H1 (cell line): Measurements from ENCODE around the gene RAB5B. TPM values are rescaled to one million over a fixed set of nuclear protein-coding genes. Genes with fewer than 3 reads are reported as not detected.

Experiments
- CTCF ChIA-PET: fragments of 300-600 bp; sonication (Branson Sonifier 250); formaldehyde crosslinking; loops from one replicate; lab custom pipeline; 2021; ENCODE audit not compliant: partially characterized antibody; lab: Charles Lee
- POLR2A ChIA-PET: fragments of 300-600 bp; sonication (Branson Sonifier 250); formaldehyde crosslinking; loops from one replicate; lab custom pipeline; 2021; ENCODE audit warnings: inconsistent platforms; ENCODE audit not compliant: partially characterized antibody; lab: Charles Lee
- DNase-seq, 2 experiments: peaks; one replicate each; pipeline versions ENCODE4 v3.0.0 to v3.0.0-alpha.2; 2010 to 2022; ENCODE audit warnings: low spot score in 2 of 2, low read depth in 1 of 2, mixed read lengths in 1 of 2
- FAIRE-seq: peaks from 2 replicates; lab custom pipeline; 2011; peaks lifted over from hg19 to GRCh38; lab: Jason Lieb, UNC
- H2AFZ ChIP-seq: 2 replicates; pipeline ENCODE4 v1.8.1; 2012; ENCODE audit warnings: low read length, inconsistent platforms
- H2AK5ac ChIP-seq: 2 replicates; pipeline ENCODE4 v1.6.1; 2013; ENCODE audit warnings: low read depth, low read length
- H2BK120ac ChIP-seq: replicated peaks from 2 replicates; pipeline ENCODE3; 2013; ENCODE audit warnings: low read depth, low read length, inconsistent platforms
- H2BK12ac ChIP-seq: 2 replicates; pipeline ENCODE4 v1.6.1; 2013; ENCODE audit warnings: low read depth, low read length
- H2BK15ac ChIP-seq: 2 replicates; pipeline ENCODE4 v1.6.1; 2013; ENCODE audit warnings: low read length
- H2BK20ac ChIP-seq: 2 replicates; pipeline ENCODE4 v1.6.1; 2013; ENCODE audit warnings: low read length
- H2BK5ac ChIP-seq: 2 replicates; pipeline ENCODE4 v1.6.1; 2013; ENCODE audit warnings: low read depth, low read length
- H3K14ac ChIP-seq: 2 replicates; pipeline ENCODE4 v1.6.1; 2013; ENCODE audit warnings: inconsistent platforms; ENCODE audit not compliant: insufficient read length
- H3K18ac ChIP-seq: 2 replicates; pipeline ENCODE4 v1.6.1; 2013; ENCODE audit warnings: low read length; ENCODE audit errors: extremely low read depth
- H3K23ac ChIP-seq: 2 replicates; pipeline ENCODE4 v1.6.1; 2013; ENCODE audit warnings: inconsistent platforms; ENCODE audit not compliant: insufficient read length
- H3K23me2 ChIP-seq: 2 replicates; pipeline ENCODE4 v1.6.1; 2013; ENCODE audit warnings: low read depth, low read length
- H3K27ac ChIP-seq: 2 replicates; pipeline ENCODE4 v1.6.1; 2011; ENCODE audit warnings: low read depth, low read length, inconsistent platforms
- H3K27me3 ChIP-seq, 4 experiments: replicated peaks in 1 of 4; 1 replicate in 1 of 4; 2 replicates in 3 of 4; pipeline versions ENCODE4 v1.6.1 to v1.8.1; 2011 to 2013; ENCODE audit warnings: low read length in 3 of 4, mild to moderate bottlenecking in 3 of 4, inconsistent platforms in 2 of 4, mixed read lengths in 2 of 4, moderate library complexity in 1 of 4; ENCODE audit not compliant: control insufficient read depth in 3 of 4, insufficient read depth in 3 of 4; ENCODE audit errors: extremely low read depth in 1 of 4
- H3K36me3 ChIP-seq, 4 experiments: 2 replicates each; pipeline versions ENCODE4 v1.6.1 to v1.8.1; 2011 to 2013; ENCODE audit warnings: mild to moderate bottlenecking in 4 of 4, low read length in 3 of 4, moderate library complexity in 2 of 4, control low read depth in 1 of 4, inconsistent platforms in 1 of 4; ENCODE audit not compliant: insufficient read depth in 4 of 4, control insufficient read depth in 2 of 4
- H3K4ac ChIP-seq: replicated peaks from 2 replicates; pipeline ENCODE3; 2013; ENCODE audit warnings: low read length, low read depth, mixed read lengths, inconsistent platforms; ENCODE audit not compliant: insufficient read length
- H3K4me1 ChIP-seq, 4 experiments: replicated peaks in 1 of 4; 1 replicate in 1 of 4; 2 replicates in 3 of 4; pipeline versions ENCODE4 v1.6.1 to v1.8.1; 2011 to 2013; ENCODE audit warnings: low read length in 3 of 4, inconsistent platforms in 2 of 4, mixed read lengths in 1 of 4; ENCODE audit not compliant: insufficient read depth in 4 of 4, control insufficient read depth in 3 of 4
- H3K4me2 ChIP-seq, 2 experiments: 2 replicates each; pipeline versions ENCODE4 v1.6.1 to v1.8.1; 2011 to 2013; ENCODE audit warnings: low read depth in 2 of 2, low read length in 2 of 2, control low read depth in 1 of 2, inconsistent platforms in 1 of 2, mild to moderate bottlenecking in 1 of 2; ENCODE audit not compliant: insufficient read depth in 1 of 2
- H3K4me3 ChIP-seq, 4 experiments: fragments of 200-600, 300-600 bp in 1 of 4; sonication (generic), shearing (Covaris generic), sonication (Bioruptor Twin) in 1 of 4; 2 replicates each; pipeline versions ENCODE4 v1.5.1 to v1.8.1; 2011 to 2016; ENCODE audit warnings: low read length in 4 of 4, low read depth in 3 of 4, control low read depth in 2 of 4, inconsistent platforms in 2 of 4, mild to moderate bottlenecking in 2 of 4, mixed read lengths in 1 of 4, moderate library complexity in 1 of 4; ENCODE audit not compliant: insufficient read depth in 2 of 4; ENCODE audit errors: extremely low read depth in 1 of 4
- H3K56ac ChIP-seq: replicated peaks from 2 replicates; pipeline ENCODE3; 2013; ENCODE audit warnings: low read depth, mild to moderate bottlenecking, mixed read lengths, low read length, inconsistent platforms; ENCODE audit not compliant: insufficient read length
- H3K79me1 ChIP-seq: 2 replicates; pipeline ENCODE4 v1.6.1; 2013; ENCODE audit warnings: low read depth, low read length, control low read depth
- H3K79me2 ChIP-seq, 2 experiments: 2 replicates each; pipeline versions ENCODE4 v1.6.1 to v1.8.1; 2012 to 2013; ENCODE audit warnings: low read length in 2 of 2, mild to moderate bottlenecking in 2 of 2, inconsistent platforms in 1 of 2; ENCODE audit not compliant: insufficient read depth in 2 of 2, control insufficient read depth in 1 of 2
- H3K9ac ChIP-seq, 4 experiments: replicated peaks in 1 of 4; 1 replicate in 1 of 4; 2 replicates in 3 of 4; pipeline versions ENCODE4 v1.6.1 to v1.8.1; 2011 to 2013; ENCODE audit warnings: low read depth in 3 of 4, low read length in 3 of 4, control low read depth in 2 of 4, mild to moderate bottlenecking in 2 of 4, moderate library complexity in 2 of 4, inconsistent platforms in 1 of 4; ENCODE audit errors: extremely low read depth in 1 of 4
- H3K9me3 ChIP-seq, 2 experiments: 2 replicates each; pipeline versions ENCODE4 v1.6.1 to v1.8.1; 2012 to 2013; ENCODE audit warnings: mild to moderate bottlenecking in 2 of 2, moderate library complexity in 2 of 2, control low read depth in 1 of 2, inconsistent platforms in 1 of 2, low read depth in 1 of 2, low read length in 1 of 2, mixed read lengths in 1 of 2; ENCODE audit not compliant: insufficient read depth in 2 of 2
- H4K20me1 ChIP-seq, 2 experiments: replicated peaks in 1 of 2; 2 replicates each; pipeline versions ENCODE3 to v1.8.1; 2011 to 2013; ENCODE audit warnings: inconsistent platforms in 2 of 2, low read length in 2 of 2, mild to moderate bottlenecking in 1 of 2; ENCODE audit not compliant: insufficient read depth in 2 of 2, control insufficient read depth in 1 of 2
- H4K5ac ChIP-seq: 2 replicates; pipeline ENCODE4 v1.6.1; 2013; ENCODE audit warnings: low read length, low read depth, mixed read lengths, inconsistent platforms; ENCODE audit not compliant: insufficient read length
- H4K8ac ChIP-seq: 2 replicates; pipeline ENCODE4 v1.8.0; 2013; ENCODE audit warnings: mild to moderate bottlenecking, moderate library complexity, low read length, inconsistent platforms; ENCODE audit not compliant: insufficient read depth; ENCODE audit errors: extremely low read depth
- H4K91ac ChIP-seq: replicated peaks from 2 replicates; pipeline ENCODE3; 2013; ENCODE audit warnings: low read length, mixed read lengths, inconsistent platforms; ENCODE audit not compliant: insufficient read length
- CBX8 ChIP-seq: fragments of 300-800, 300-1000 bp; sonication (generic); IDR thresholded peaks from 2 replicates; pipeline ENCODE4 v1.7.1; 2016; ENCODE audit warnings: low read depth, low read length, borderline replicate concordance
- CHD2 ChIP-seq: IDR thresholded peaks from 2 replicates; pipeline ENCODE4 v1.6.1; 2012; ENCODE audit warnings: low read length, improper control_type of control experiment
- KDM4A ChIP-seq: IDR thresholded peaks from one replicate; pipeline ENCODE4 v1.7.1; 2012; ENCODE audit warnings: low read depth, mild to moderate bottlenecking, moderate library complexity, low read length, inconsistent platforms; ENCODE audit not compliant: severe bottlenecking
- NANOG ChIP-seq: IDR thresholded peaks from 2 replicates; pipeline ENCODE4 v1.6.1; 2011; ENCODE audit warnings: low read length, low read depth, mild to moderate bottlenecking, inconsistent platforms; ENCODE audit not compliant: insufficient read depth, poor library complexity, severe bottlenecking
- PHF8 ChIP-seq: fragments of 200-600 bp; sonication (generic); conservative IDR thresholded peaks from 2 replicates; pipeline ENCODE4 v1.7.1; 2012; ENCODE audit warnings: low read depth, mild to moderate bottlenecking, inconsistent platforms, low read length, moderate library complexity
- TCF12 ChIP-seq: IDR thresholded peaks from 2 replicates; pipeline ENCODE4 v1.6.1; 2011; ENCODE audit warnings: low read depth, mild to moderate bottlenecking, low read length
- WGBS, 2 experiments: shearing (Covaris generic) in 1 of 2; methylation state at CpG; one replicate each; pipeline versions ENCODE4 v1.1.6 to v1.1.7; 2013 to 2015; ENCODE audit warnings: low lambda C conversion rate in 2 of 2, mixed read lengths in 2 of 2, inconsistent platforms in 1 of 2, low coverage in 1 of 2, missing lambda C conversion rate in 1 of 2; ENCODE audit not compliant: insufficient replicate concordance in 2 of 2, insufficient coverage in 1 of 2, insufficient read length in 1 of 2; ENCODE audit errors: extremely low coverage in 1 of 2, missing lambda C conversion rate in 1 of 2; 5-methylcytosine and 5-hydroxymethylcytosine counted together
- polyA plus RNA-seq, 7 experiments: library from polyadenylated mRNA; depleted of rRNA in 3 of 7; stranded (reverse) in 5 of 7; unstranded in 2 of 7; fragments of >200 nt in 5 of 7; fragments of 200-250 nt in 2 of 7; gene quantifications; 1 replicate in 5 of 7; 2 replicates in 1 of 7; 4 replicates in 1 of 7; pipeline versions ENCODE4 v1.2.1 to v1.2.3, GENCODE V29; 2011 to 2013; ENCODE audit warnings: missing spikeins in 2 of 7, mixed read lengths in 2 of 7
- total RNA-seq: library from RNA; stranded (reverse); fragmentation: NEBNext Ultra II Directional; extraction: Animal tissue kit (Norgen Biotek cat#: 25700); gene quantifications from 2 replicates; pipeline ENCODE4 v1.2.1, GENCODE V29; 2021

RAB5B gene
- total and polyA plus RNA-seq, 2 of the 8 experiments (the other 6 are each of a cell fraction or from before 2014, with no cell fraction given) = 56.7 to 62.4 TPM

- 85% methylated on average over 4 of the region's 4 CpGs; no CpG with 5 or more reads in 1 of the 2 experiments for WGBS, 2 experiments
- Histone ChIP-seq H2BK15ac (no peak overlapping the region), H3K23ac (no peak overlapping the region), H3K18ac (no peak overlapping the region), H3K14ac (no peak overlapping the region), H2BK120ac (no peak overlapping the region), H3K79me2 (no peaks in the 10 kb centered on the region), H3K9me3 (no peaks in the 10 kb centered on the region), H3K4ac (no peak overlapping the region), H3K9ac (no peak overlapping the region), H4K5ac (no peak overlapping the region), H2BK5ac (no peak overlapping the region), H4K8ac (no peak overlapping the region), H4K91ac (no peak overlapping the region), H3K27me3 (no peaks in the 10 kb centered on the region), H3K56ac (no peak overlapping the region), H3K79me1 (no peaks in the 10 kb centered on the region), H3K4me2 (no peak overlapping the region), H4K20me1 (peaks cover 0 to 1% of the 10 kb centered on the region in 2 experiments), H3K36me3 (peaks cover 13 to 63% (median 39%) of the 10 kb centered on the region in 4 experiments; a peak in 7 of 8 replicates), H2AFZ (no peak overlapping the region), H2AK5ac (no peak overlapping the region), H3K23me2 (no peaks in the 10 kb centered on the region), H2BK20ac (no peak overlapping the region), H3K4me3 (no peak overlapping the region), H3K4me1 (no peaks in the 10 kb centered on the region), H2BK12ac (no peak overlapping the region), H3K27ac (no peak overlapping the region)
- no peak for TF ChIP-seq CBX8
- TF ChIP-seq KDM4A = no peak
- no peak for TF ChIP-seq NANOG
- no peak for TF ChIP-seq PHF8
- TF ChIP-seq TCF12 = no peak
- no peak for TF ChIP-seq CHD2
- POLR2A ChIA-PET = interaction anchor here (0.6 to 2.5 kb wide), 6 partner anchors 9 to 188 kb away, joined by 3 to 7 read pairs (median 4); partner anchors contain the start of genes ORMDL2 and SARNP
- CTCF ChIA-PET = interaction anchor here (0.7 to 2.1 kb wide), 9 partner anchors 15 to 216 kb away, joined by 3 to 7 read pairs (median 4); partner anchors contain the start of gene SUOX
- FAIRE-seq (no peak), DNase-seq (no peak)
Measured at GRCh38 chr12:55955344-55955743, 18.5 kb upstream of the RAB5B start.
